KOPT-K1 (cell line): ENCODE measurements around the gene PLEKHA4.
"Not testable (repeated sequence)": the region's sequence is repeated elsewhere in the genome, so short reads cannot be mapped to it uniquely, and the experiment has no call there.

ENCODE experiments used
- H3K27ac ChIP-seq: fragments of 200-600 bp; sonication (generic); 2 replicates; pipeline ENCODE4 v1.5.1; 2016; ENCODE audit warnings: antibody characterized with exemption, mild to moderate bottlenecking, low read depth, low read length; ENCODE audit not compliant: poor library complexity, severe bottlenecking
- H3K36me3 ChIP-seq: fragments of 200-600 bp; sonication (generic); 2 replicates; pipeline ENCODE4 v1.5.1; 2017; ENCODE audit warnings: antibody characterized with exemption, mild to moderate bottlenecking, low read length, moderate library complexity; ENCODE audit not compliant: insufficient read depth
- H3K9me3 ChIP-seq: fragments of 200-600 bp; sonication (generic); 2 replicates; pipeline ENCODE4 v1.5.1; 2017; ENCODE audit warnings: antibody characterized with exemption, low read length, mild to moderate bottlenecking; ENCODE audit not compliant: insufficient read depth, poor library complexity, severe bottlenecking

The PLEKHA4 gene

DNA sequence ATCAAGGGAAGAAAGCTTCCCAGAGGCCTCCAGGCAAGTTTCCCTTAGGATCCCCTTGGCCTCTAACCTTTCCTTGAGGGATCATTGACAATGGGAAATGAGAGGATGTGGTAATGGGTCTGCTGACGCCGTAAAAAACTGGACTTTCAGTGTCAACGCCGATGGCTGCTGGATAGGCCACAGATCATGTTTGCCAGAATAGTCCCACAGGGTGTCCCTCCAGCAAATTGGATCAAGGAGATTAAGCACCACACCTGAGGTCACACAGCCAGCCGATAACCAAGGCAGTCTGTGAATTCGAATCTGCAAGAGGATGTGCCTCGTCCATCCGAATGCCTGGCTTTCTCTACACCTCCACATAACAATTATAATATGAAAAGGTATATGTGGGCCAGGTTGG is 75.1 kb downstream of the PLEKHA4 start:
- H3K9me3 ChIP-seq, result no peaks in the 10 kb centered on the region
- no peaks in the 10 kb centered on the region for H3K36me3 ChIP-seq
- H3K27ac ChIP-seq, result no peak overlapping the region

DNA sequence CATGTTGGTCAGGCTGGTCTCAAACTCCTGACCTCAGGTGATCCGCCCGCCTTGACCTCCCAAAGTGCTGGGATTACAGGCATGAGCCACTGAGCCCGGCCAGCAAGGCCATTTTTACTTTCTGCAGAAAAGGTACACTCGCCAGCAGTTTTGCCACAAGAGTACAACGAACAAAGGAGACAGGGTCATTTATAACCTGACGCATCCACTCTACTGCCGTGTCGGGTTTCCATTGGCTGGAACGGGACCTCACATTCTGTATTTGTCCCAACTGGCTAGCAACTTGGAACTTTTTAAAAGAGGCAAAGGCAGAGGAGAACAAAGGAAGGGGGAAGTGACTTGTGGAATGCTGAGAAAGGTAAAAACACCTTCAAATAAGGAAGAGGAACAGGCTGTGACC is 81.1 kb downstream of the PLEKHA4 start:
- H3K27ac ChIP-seq, H3K36me3 ChIP-seq, H3K9me3 ChIP-seq: not testable (repeated sequence)
